NCI-H2171 treated with DMSO at 0.1 percent for 48 hours (cell line): Measurements from ENCODE around the gene SIGLEC9.

ENCODE experiments used
- DNase-seq: peaks from one replicate; lab custom pipeline; 2025; lab: John Stamatoyannopoulos, UW

The SIGLEC9 gene

GRCh38 chr19:51124729-51125128 is at the start of gene SIGLEC9:
Gene SIGLEC9, plus strand, starts transcription at chr19:51124906. Its CDS starts 69 bp downstream, at chr19:51124975.
- no peak for DNase-seq

- no peak for DNase-seq
Observed at GRCh38 chr19:51075998-51076397, 48.7 kb upstream of the SIGLEC9 start.

DNA sequence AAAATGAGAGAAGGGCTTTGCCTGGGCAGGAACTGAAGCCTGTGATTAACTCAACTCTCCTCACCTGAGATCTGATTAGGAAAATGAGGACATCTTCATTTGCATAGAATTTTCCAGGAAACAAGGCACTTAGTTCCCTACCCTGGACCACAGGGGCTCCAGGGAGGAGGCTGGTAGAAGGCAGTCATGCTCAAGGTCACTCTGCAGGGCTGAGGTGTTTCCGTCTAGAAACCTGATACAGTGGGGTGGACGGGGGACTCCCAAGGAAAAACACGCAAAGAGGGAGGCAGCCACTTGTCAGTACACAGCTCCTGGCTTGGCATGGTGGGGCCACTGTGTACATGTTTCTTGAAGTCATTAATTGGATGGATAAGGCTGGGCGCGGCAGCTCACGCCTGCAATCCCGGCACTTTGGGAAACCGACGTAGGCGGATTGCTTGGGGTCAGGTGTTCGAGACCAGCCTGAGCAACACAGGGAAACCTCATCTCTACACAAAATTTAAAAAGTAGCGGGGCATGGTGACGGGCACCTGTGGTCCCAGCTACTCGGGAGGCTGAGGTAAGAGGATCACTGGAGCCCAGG is 48.0 kb upstream of the SIGLEC9 start:
- DNase-seq, result no peak

DNA sequence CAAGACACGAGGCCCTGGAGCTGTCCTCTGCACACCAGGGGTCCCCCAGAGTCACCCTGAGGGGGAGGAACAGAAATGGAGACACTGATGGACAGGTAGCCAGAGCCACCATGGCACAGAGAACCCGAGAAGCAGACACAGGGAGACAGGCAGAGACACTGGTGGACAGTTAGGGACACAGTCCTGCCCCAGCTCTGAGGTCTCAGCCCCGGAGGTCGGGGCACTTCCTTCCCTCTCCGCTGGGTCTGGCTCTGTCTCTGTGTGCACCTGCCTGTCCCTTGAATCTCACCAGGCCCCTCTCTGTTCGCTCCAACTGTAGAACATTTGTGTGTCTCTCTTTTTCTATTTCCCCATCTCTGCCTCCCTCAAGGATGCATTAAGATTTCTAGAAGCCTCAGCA is 46.6 kb upstream of the SIGLEC9 start:
- no peak for DNase-seq

GRCh38 chr19:51078731-51079130 is 46.0 kb upstream of the SIGLEC9 start:
- no peak for DNase-seq

DNA sequence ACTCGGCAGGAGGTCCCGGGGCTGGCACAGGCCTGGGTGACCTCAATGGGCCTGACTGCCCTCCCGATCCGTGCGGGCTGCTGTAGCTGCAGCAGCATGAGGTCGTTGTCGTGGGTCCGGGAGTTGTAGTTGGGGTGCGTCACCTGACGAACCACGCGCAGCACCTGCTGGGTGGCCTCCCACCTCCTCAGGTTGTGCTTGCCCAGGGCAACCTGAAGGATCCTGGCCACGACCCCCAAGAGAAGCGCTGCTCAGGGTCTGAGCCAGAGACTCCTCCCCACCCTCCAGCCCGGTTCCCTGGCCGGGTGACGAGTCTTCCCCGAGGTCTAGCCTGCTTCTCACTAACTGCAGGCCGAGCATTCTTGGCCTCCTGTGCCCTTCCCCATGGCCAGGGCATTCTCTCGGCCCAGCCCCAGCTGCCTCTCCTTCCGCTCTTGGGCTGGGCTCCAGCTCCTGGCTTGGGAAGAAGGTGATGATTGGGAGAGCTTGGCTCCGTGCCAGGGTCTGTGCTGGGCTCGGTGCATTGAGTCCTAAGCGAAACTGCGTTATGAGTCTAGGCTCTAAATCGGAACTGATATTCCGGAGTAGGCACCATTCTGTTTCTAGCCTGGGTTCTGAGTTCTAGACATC is 45.1 kb upstream of the SIGLEC9 start:
- peak; percentile 24 for DNase-seq

- DNase-seq, result no peak
Observed at GRCh38 chr19:51081476-51081875, 43.2 kb upstream of the SIGLEC9 start.

- DNase-seq, result no peak
Observed at GRCh38 chr19:51082611-51083010, 42.1 kb upstream of the SIGLEC9 start, which contains the start of gene KLK14. Gene KLK14, minus strand, starts transcription at chr19:51082887. Its CDS starts 273 bp downstream, at chr19:51082614.

DNA sequence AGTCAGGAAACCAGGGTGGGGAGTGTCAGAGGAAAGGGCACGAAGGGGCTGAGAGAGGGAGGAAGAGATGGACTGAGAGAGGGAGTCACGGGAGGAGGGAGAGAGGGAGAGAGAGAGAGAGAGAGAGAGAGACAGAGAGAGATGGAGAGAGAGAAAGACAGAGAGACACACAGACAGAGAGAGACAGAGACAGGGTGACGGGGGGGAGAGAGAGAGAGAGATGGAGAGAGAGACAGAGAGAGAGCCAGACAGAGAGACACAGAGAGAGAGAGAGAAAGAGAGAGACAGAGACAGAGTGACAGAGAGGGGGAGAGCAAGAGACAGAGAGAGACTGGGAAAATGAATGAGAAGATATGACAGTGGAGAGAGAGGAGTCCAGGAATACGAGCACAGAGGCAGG is 41.5 kb upstream of the SIGLEC9 start:
- DNase-seq, result no peak

- DNase-seq, result no peak
Observed at GRCh38 chr19:51083783-51084182, 40.9 kb upstream of the SIGLEC9 start.

DNA sequence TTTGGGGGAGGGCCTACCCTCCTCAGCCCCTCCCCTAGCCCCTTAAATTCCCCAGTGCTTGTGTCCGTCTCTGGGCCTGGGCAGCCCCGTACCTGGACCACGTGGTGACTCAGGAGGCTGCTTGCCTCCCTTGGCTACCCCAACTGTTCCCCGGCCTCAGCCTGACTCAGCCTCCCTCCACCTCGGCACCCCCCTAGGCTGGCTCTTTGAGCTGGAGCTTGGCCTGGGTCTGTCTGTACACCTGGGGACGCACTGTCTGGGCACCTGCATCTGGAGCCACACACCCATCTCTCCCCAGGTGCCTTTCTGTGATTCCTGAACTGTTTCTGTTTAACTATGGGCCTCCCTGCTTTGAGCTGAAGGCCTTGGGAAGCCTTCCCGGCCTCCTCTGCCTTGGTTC is 40.2 kb upstream of the SIGLEC9 start:
- DNase-seq, result no peak

- no peak for DNase-seq
Observed at GRCh38 chr19:51086153-51086850, 38.4 kb upstream of the SIGLEC9 start.

DNA sequence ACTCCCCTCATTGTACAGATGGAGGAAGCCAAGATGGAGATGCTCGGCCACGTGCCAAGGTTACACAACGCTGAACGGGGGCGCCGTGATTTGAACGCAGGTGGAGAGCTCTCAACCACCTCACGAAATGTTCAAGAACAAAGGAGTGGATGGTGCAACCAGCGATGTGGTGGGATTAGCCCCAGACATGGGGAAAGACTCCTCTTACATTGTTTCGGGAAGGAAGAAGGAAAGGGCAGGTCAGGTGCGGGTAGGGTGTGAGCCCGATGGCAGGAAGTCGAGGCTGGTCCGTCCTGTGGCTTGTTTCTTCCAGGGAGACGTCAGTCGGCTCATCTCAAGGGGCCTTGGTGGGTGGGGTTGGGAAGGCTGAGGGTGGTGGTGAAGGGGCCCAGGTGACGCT is 34.9 kb upstream of the SIGLEC9 start:
- no peak for DNase-seq

DNA sequence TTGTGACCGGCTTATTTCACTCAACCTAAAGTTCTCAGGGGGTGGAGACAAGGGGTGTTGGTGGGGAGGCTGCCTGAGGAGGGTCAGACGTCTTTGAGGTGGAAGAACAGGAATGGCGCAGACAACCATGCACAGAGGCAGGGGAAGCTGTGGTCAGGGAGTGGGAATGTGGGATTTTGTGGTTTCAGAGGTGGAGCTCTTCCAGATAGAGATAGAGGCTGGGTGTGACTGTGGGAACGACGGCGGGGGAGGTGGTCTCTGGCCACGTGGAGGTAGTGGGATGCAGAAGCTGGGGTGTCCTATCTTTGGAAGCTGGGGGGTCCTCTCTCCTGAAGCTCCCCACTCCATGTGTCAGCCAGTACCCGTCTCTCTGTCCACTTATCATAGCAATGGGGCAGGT is 34.2 kb upstream of the SIGLEC9 start:
- no peak for DNase-seq

- DNase-seq, result no peak
Observed at GRCh38 chr19:51091126-51091525, 33.6 kb upstream of the SIGLEC9 start.

DNA sequence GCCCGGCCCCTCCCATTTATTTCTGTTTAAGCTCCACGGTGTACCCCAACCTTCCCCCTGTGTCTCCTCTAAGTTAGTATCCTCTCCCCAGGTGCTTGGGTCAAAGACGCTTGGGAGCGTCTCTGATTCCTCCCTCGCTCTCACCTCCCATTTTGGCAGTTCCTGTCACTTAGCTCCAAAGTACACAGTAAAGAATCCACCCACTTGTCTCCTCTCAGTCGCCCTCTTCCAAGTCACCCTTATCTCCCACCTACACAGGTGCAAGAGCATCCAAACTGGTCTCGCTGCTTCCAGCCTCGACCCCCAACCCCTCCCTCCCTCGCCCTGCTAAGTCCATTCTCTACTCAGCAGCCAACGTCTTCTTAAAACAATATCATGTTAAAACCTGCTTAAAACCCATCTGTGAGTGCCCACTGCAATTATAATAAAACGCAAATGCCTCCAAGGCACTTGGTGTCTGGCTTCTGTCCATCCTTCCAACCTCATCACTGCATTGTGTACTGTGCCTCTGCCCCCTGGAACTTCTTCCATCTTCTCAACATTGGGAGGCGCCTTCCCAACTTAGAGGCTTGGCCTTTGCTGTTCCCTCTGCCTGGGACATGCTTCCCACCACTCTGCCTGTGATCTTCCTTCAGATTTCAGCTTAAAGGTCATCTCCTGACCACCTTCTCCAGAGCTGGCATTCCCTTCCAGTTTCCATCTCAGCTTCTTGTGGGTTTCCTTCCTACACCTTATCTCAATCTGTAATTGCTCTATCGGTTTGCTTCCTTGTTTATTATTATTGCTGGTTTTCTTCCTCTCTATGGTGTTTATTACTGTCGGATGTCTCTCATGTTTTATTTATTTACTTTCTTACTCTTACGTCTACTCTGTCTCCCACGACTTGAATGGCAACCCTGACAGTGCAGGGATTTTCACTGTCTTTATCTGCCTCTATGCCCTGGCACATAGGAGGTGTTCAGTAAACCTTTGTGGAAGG is 32.5 kb upstream of the SIGLEC9 start:
- DNase-seq, result no peak

DNA sequence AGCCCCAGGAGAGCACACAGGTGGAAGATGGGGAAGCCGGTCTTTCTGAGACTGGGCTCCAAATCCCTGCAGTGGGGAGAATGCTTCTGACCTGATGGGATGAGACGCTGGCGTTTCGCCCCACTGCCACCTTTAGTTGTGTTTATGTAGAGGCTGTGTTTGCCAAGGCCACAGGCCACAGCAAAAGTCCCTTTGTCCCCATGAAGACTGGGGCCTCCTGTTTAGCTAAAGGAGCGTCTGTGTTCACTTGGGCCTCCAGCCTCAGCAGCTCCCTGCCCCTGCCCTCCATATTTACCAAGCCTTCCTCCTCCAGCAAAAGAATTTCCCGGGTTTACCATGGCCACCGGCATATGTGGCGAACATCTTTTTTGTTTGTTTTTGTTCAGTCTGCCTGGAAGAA is 31.6 kb upstream of the SIGLEC9 start:
- DNase-seq, result no peak

DNA sequence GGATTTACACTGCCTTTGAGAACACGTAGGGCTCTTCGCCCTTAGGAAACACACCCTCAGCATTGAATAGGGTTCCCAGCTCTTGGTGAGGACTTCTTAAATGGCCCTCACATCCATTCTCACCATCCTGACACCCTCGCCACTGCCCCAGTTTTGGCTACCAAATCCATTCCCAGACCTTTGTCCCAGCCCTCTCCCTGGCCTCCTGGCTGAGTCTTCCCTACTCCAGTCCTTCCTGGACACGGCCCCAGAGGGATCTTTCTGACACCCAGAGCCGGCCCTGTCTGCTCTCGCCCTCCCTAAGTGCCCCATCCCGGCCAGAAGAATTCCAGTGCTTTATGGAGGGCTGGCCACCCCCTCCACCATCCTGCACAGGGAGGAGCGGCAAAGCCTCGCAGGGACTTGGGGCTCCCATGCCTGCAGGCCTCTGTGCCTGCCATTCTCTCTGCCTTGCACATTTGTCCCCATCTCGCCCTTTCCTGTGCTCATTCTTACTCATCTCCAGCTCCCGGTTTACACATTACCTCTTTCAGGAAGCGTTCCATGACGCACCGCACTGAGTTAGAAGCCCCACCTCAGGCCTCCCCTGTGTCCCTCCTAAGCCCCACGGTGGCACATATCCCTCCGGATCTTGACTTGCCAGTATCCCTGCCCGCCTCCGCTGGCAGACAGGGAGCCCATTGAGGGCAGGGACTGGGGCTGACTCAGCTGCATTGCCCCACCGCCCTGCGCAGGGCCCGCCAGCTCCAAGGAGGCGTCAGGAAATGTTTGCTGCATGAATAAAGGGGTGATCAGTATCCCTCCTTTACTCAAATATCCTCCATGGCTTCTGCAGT is 31.0 kb upstream of the SIGLEC9 start:
- no peak for DNase-seq

DNA sequence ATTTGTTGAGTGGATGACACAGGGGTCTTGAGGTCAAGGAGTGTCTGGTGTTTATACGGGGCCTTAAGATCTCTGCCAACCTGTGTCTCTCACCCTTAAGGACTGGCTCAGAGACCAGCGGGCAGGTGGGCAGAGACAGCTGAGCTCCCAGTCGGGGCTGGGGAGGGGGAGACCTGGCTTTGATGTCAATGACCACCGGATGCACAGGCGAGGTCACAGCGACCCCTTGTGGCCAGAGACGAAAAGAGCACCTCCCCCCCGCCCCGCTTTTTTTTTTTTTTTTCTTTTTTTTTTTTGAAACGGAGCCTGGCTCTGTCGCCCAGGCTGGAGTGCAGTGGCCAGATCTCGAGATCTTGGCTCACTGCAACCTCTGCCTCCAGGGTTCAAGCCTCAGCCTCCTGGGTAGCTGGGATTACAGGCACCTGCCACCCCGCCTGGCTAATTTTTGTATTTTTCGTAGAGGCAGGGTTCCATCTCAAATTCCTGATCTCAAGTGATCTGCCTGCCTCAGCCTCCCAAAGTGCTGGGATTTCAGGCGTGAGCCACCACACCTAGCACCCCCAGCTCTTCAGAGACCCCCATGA is 29.9 kb upstream of the SIGLEC9 start:
- DNase-seq, result no peak

- DNase-seq, result no peak
Observed at GRCh38 chr19:51096473-51097165, 28.1 kb upstream of the SIGLEC9 start.
